Umbilical cord (tissue), 2 donors: ENCODE measurements around the gene TRAK2. TPM values are rescaled to one million over a fixed set of nuclear protein-coding genes. Genes with fewer than 3 reads are reported as not detected.

Source experiments
- DNase-seq: peaks from one replicate; pipeline ENCODE4 v3.0.0-alpha.2; 2015; ENCODE audit warnings: low spot score
- total RNA-seq: library from RNA; depleted of rRNA; stranded (reverse); fragments of >200 nt; gene quantifications from one replicate; pipeline ENCODE4 v1.2.3, GENCODE V29; 2014; ENCODE audit warnings: low replicate concordance; ENCODE audit not compliant: insufficient read depth

Gene TRAK2
- total RNA-seq, 1 donor from 2014 or later: 83.5 TPM

DNA sequence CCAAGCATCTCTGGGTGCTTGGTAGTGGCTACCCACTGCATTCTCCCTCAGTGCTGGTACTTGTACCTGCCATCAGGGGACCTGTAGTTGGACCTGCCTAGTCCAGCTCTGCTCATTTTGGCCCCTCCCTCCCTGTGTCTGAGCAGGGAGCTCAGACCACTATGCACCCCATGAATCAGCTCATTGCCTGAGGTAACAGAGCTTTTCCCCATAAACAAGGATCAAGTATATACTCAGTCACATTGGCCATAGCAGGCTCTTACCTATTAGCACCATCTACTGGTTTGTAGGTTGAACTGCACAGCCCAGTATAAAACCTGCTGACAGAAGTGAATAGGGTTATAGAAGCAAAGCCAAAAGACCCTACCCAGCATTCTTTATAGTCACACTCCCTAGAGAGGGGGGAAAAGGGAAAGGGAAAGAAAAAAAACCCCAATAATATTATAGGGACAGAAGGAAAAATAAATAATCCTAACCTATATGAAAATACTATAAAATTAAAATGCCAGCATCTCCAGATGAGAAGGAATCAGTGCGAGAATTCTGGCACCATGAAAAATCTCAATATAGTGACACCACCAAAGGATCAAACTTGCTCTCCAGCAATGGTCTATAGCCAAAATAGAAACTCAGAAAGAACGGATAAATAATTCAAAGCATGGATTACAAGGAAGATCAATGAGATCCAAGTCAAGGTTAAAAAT lies 87.2 kb downstream of the TRAK2 start:
- no peak for DNase-seq

DNA sequence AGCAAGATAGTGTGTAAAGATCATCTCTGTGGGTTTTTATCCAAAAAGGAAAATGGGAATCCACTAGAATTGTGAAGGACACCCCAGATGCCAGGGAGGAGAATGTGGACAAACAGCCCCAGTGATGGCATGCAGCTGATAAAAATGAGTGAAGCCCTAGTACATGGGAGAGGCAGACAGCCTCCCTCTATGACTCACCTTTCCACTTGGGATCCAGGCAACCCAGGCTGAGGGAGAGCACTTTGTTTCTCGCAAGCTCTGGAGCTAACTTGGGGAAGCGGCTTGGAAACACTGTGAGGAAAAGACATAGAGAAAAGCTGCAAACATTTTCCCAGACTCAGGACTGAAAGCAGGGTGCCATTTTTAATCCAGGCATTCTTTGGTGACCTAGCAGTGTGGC lies 88.9 kb downstream of the TRAK2 start:
- DNase-seq: no peak

DNA sequence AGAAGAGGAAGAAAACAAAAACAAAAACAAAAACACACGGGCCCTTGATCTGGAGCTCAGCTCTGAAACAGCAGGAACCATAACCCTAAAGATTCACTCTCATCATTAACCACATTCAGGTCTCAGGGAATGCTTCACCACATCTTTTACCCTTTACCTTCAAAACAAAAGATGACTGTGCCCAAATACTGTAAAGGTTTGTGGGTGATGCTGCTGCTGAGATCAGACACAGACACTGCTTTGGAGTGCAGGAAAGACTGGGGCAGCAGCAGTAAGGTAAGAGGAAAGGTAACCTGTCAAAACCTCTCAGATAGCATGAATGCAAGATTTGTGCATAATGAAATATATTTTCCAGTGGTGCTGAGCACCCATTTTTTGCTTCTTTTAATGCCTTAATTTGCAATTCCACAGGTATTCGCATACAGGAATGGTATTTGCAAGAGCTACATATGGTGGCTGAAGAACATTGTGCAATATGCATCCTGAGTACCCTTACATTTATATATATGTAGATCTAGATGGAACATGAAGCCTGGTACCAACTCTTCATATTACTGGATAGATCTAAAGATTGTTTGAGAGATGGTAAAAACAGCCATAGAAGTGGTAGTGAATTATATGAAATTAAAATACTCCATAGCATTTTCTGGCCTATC lies 90.1 kb downstream of the TRAK2 start:
- no peak for DNase-seq

DNA sequence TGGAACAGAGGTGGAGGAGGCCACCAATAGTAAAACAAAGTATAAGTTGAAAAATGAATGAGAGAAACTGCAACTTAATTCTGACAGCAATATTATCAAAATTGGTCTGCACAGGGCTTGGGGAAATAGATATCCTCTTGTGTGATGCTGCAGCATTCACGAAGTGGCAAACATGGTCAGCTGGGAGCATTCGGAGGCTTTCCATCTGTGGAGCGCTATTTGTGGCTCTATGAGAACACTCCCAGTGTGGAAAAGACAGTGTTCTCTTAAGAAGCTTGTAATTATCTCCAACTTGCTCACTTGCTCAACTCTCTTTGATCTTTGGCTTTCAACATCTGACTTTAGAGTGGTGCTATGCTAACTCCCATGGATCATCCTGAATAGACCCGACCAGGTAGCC lies 91.0 kb downstream of the TRAK2 start:
- DNase-seq: no peak

DNA sequence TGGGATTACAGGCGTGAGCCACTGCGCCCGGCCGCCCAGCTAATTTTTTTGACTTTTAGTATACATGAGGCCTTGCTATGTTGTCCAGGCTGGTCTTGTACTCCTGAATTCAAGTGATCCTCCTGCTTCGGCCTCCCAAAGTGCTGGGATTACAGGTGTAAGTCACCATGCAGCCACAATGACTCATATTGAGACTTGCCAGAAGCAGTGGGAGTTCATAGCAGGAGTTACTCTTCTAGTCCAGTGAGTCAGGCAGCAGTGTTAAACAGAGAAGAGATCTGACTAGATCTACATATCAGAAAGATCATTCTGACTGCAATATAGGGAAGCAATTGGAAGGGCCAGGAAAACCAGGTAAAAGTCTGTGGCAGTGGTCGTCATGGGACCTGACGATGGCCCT lies 92.6 kb downstream of the TRAK2 start:
- no peak for DNase-seq

DNA sequence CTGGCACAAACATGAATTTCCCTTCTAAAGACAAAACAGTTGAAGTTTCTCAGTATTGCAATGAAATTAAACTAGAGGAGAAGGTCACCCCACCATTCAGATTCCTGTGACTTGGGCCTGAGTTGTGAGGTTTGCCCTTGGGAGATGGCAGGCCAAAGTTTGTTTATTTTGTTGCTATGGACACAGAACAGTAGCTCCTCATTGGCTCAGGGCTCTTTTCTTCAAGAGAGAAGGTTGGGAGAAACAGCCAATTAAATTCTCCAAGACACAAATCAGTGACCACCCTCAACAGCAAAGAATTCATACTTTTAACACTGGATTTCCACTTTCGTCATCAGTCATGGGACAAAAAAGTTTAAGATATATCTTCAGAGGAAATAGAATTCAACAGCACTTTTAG lies 94.0 kb downstream of the TRAK2 start, which contains the start of gene FLACC1:
Gene FLACC1 (minus strand): TSS at position 125 of the 400 bp plus-strand sequence. CDS start 5,941 bp downstream, outside the sequence.
- DNase-seq: peak; percentile 80

DNA sequence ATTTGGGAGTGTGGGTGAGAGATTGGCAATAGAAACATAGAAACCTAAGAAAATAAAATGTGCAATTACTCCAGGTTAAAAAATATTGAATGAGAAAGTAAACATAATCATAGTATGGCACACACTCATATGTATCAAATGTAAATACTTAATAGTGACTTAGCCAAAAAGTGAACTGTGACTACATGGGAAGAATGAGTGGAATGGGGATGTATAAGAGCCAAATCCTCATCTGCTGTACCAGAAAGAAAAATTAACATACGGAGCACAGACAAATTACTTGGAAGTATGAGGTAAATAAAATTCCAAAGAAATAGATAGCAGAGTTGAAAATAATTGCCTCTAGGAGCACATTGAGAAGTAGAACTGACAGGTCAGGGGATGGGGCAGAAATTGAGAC lies 98.1 kb downstream of the TRAK2 start:
- no peak for DNase-seq

DNA sequence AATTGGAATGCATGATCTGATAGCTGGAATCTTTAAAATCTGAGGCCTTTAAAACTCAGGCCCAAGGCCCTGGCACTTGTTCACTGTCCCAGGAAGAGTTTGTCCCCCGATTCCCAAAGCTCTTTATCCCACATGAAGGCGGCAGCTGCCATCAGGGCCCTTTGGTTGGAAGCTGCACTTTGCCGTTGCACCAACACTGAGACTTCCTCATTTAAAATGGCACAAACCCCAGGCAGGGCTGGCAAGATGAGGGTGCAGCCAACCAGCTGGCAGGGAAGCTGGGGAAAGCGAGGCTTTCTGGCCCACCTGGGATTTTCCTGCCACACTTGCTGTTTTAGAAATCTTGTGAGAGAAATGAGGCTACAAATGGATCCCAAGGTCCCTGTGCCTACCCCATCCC lies 100.4 kb downstream of the TRAK2 start:
- DNase-seq: no peak

DNA sequence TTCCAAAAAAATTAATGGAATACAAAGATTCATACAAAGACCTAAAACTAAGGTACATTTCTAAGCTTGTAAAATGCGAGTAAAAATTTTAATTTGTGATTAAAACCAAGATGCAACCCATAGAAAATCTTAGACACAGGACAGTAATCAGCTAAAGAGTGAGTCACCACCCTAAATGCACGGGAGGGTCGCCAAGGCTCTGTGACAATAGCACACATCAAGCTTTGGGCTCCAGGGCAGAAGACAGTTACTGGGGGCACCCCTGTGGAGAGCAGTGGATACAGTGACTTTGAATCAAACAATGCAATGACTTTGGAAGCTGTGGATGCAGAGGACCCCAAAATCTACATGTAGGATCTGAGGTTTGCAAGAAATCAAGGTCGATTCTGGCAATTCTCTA lies 101.7 kb downstream of the TRAK2 start:
- DNase-seq: no peak

DNA sequence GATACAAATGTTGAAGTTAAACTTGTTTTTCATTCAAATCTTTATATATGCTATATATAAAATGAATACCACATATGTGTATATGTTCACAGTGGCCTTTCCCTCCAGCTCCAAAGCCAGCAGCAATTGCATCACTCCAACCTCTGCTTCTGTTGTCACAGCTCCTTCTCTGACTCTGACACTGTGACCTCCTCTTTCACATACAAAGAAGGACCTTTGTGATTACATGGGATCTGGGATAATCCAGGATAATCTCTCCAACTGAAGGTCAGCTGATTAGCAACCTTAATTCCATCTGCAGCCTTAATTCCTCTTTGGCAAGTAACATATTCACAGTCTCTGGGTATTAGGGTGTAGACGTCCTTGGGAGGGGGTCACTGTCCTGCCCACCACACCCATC lies 102.5 kb downstream of the TRAK2 start:
- no peak for DNase-seq

DNA sequence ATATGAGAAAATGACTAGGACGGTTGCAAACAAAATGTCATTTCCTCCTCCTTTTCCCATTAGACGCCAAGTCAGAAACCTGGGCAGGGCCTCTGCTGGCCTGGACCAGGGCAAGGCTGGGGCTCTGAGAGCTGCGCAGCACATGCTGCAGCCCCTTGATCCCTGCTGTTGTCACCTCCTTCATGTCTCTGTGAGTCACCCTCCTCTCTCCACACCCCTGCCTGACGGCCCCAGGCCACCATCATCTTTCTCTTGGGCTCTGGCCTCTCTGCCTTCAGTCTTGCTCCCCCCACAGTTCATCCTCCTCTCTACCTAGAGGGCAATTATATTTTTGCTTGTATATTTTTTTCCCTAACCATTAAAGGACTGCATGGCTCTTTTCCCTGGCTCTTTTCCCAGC lies 104.1 kb downstream of the TRAK2 start:
- no peak for DNase-seq

DNA sequence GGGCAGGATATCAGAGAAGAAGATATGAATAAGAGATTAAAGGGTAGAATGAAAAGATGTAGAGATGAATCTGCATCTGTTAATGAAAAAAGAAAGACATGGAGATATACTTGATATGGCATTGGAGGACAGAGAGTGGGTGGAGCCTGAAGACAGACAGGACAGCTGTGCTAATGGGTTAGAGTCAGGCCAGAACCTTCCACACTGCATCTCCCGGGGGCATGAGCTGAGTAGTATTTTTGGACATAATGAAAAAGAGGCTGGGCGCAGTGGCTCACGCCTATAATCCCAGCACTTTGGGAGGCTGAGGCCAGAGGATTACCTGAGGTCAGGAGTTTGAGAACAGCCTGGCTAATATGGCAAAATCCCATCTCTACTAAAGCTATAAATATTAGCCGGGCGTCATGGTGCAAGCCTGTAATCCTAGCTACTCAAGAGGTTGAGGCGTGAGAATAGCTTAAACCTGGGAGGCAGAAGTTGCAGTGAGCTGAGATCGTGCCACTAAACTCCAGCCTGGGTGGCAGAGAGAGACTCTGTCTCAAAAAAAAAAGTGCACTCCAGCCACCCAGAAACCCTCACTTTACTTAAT lies 105.5 kb downstream of the TRAK2 start:
- DNase-seq: no peak

DNA sequence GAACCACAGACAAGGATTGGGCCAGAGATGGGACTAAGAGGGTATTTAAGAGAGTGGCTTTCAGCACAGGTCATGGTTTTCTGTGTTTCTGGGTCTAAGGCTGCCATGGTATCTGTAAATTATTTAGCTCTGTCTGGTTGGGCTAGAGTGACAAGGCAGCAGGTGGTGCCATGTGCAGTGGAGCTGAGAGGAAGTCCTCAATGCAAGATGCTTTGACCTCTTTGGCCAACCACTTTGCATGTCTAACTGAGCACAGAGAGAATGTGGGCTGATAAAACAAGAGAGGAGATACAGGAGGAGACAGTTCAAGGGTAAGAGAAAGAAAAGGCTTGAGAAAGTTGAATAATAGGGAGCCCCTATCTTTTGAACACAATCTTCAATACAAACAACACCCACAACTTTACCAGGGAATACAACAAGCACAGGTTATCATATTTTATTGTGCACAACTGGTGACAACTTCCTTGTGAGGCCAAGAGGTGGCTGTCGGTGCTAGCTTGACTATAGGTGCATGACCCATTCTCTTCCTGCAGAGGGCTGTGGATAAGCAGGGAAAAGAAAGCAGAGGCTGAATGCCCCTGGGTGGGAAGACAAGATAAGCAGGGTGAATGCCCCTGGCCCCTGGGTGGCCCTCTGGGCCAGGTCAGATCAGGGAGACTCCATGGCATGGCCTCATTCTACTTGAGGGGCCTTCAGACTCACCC lies 106.4 kb downstream of the TRAK2 start:
- no peak for DNase-seq

DNA sequence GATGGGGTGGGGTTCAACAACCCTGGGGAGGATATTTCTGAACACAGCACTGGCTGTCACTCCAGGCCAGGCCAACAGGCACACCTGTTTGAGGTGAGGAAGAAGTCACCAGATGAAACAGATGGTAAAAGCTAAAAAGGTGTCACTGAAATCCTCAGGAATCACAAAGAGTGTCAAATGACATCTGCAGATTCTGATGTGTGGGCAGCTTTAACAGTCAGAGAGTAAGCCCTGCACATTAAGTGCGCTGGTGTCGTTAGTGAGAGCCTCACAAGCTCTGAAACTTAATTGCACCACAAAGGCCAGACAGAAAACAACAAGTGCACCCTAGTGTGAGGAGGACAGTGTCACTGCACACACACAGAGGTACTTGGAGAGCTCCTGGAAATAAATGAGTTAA lies 107.7 kb downstream of the TRAK2 start:
- DNase-seq: no peak

DNA sequence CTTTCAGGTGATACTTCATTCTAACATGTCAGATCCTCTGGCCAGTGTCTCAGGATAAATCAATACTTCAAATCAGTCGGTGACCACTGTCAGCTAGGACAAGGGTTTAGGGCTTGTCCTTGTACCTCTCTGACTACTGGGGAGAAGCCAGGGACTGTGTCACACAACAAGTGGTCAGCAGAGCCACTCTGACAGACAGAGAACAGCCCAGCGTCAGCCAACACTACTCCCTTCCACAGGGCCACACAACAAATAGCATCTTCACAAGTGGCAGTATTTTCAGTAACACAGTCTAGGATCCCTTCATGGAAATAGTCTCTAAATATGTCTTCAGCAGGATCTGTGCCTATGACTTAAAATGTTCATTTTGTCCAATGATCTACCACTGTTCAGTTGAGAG lies 108.3 kb downstream of the TRAK2 start:
- no peak for DNase-seq

DNA sequence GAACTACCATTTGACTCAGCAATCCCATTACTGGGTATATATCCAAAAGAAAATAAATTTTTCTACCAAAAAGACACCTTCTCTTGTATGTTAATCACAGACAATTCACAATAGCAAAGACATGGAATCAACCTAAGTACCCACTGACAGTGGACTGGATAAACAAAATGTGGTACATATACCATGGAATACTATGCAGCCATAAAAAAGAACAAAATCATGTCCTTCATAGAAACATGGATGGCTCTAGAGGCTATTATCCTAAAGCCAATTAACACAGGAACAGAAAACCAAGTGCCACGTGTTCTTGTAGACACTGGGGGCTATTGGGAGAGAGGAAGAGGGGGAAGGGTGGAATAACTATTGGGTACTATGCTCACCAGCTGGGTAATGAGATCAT lies 121.8 kb downstream of the TRAK2 start:
- no peak for DNase-seq

DNA sequence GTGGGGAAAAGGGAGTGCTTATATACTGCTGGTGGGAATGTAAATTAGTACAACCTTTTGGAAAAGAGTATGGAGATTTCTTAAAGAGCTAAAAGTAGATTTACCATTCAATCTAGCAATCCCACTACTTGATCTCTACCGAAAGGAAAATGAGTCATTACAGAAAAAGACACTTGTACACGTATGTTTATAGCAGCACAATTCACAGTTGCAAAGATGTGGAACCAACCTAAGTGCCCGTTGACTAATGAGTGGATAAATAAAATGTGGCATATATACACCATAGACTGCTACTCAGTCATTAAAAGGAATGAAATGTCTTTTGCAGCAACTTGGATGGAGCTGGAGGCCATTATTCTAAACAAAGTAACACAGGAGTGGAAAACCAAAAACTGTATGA lies 123.6 kb downstream of the TRAK2 start:
- no peak for DNase-seq

Other genes with a start within 250 kb of the TRAK2 start
- gene CASP8, start 190.9 kb downstream of the TRAK2 start, total RNA-seq: 41.2 TPM
- gene FLACC1, start 94.1 kb downstream of the TRAK2 start, total RNA-seq: 10.8 TPM
- 142 TPM for gene STRADB, start 282 bp upstream of the TRAK2 start, total RNA-seq
- gene TMEM237, start 192.0 kb upstream of the TRAK2 start, total RNA-seq: 37.3 TPM
- 3.6 TPM for gene MPP4, start 247.2 kb upstream of the TRAK2 start, total RNA-seq